Mesothelial cell of epicardium (in vitro differentiated cells): Measurements from ENCODE around the gene SYNE2. TPM values are rescaled to one million over a fixed set of nuclear protein-coding genes. Genes with fewer than 3 reads are reported as not detected.

Source experiments
- DNase-seq, 2 experiments: peaks; one replicate each; pipeline ENCODE4 v3.0.0; 2021; ENCODE audit warnings: low spot score in 2 of 2; ENCODE audit not compliant: unreplicated experiment in 2 of 2
- H3K27ac Mint-ChIP-seq: 2 replicates; pipeline ENCODE4 v1.8.0; 2021; ENCODE audit warnings: mixed read lengths
- H3K27me3 Mint-ChIP-seq: 2 replicates; pipeline ENCODE4 v1.8.0; 2021; ENCODE audit warnings: low read depth, mixed read lengths
- H3K36me3 Mint-ChIP-seq: 2 replicates; pipeline ENCODE4 v1.8.0; 2021; ENCODE audit warnings: mixed read lengths
- H3K4me1 Mint-ChIP-seq: 2 replicates; pipeline ENCODE4 v1.8.0; 2021; ENCODE audit warnings: mixed read lengths
- H3K4me3 Mint-ChIP-seq: 2 replicates; pipeline ENCODE4 v1.8.0; 2021; ENCODE audit warnings: mild to moderate bottlenecking, moderate library complexity, mixed read lengths
- H3K9me3 Mint-ChIP-seq: 2 replicates; pipeline ENCODE4 v1.8.0; 2021; ENCODE audit warnings: mixed read lengths
- total RNA-seq: library from RNA; stranded (reverse); gene quantifications from 3 replicates; pipeline ENCODE4 v1.2.1, GENCODE V29; 2021
- TF ChIP-seq, protein P1 (sequence below): fragments of 200-600 bp; sonication (generic); IDR thresholded peaks from one replicate; pipeline ENCODE4 v1.5.0; 2021; ENCODE audit warnings: antibody characterized with exemption; ENCODE audit not compliant: unreplicated experiment

SYNE2 gene
- total RNA-seq, 1 donor from 2014 or later, result 87.1 TPM

GRCh38 chr14:64074961-64075612, 222.3 kb downstream of the SYNE2 start:
- Mint-ChIP-seq H3K36me3 (peaks cover 32% of the 10 kb centered on the region), H3K4me3 (no peak overlapping the region), H3K9me3 (no peaks in the 10 kb centered on the region), H3K27ac (no peak overlapping the region), H3K27me3 (no peaks in the 10 kb centered on the region), H3K4me1 (no peaks in the 10 kb centered on the region)
- DNase-seq, result no peak
- TF ChIP-seq, protein P1, sequence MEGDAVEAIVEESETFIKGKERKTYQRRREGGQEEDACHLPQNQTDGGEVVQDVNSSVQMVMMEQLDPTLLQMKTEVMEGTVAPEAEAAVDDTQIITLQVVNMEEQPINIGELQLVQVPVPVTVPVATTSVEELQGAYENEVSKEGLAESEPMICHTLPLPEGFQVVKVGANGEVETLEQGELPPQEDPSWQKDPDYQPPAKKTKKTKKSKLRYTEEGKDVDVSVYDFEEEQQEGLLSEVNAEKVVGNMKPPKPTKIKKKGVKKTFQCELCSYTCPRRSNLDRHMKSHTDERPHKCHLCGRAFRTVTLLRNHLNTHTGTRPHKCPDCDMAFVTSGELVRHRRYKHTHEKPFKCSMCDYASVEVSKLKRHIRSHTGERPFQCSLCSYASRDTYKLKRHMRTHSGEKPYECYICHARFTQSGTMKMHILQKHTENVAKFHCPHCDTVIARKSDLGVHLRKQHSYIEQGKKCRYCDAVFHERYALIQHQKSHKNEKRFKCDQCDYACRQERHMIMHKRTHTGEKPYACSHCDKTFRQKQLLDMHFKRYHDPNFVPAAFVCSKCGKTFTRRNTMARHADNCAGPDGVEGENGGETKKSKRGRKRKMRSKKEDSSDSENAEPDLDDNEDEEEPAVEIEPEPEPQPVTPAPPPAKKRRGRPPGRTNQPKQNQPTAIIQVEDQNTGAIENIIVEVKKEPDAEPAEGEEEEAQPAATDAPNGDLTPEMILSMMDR, result no peak

DNA sequence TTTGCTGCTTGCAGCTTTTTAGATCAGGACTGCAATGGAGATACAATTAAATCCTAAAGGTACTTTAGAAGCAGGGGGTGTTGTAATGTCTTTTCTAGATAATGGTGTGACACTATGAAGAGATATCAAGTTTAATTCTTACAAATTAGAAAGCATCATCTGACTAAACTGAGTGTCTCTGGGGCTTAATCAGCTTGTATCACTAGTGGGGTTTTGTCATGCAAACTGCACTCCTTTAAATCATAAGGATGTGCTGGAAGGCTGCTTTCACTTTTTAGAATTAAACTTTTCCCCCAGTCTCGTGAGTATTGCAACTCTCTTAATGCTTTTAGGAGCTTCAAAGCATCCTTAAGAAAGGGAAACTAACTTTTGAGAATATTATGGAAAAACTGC, 222.8 kb downstream of the SYNE2 start:
- Mint-ChIP-seq H3K27me3 (no peaks in the 10 kb centered on the region), H3K36me3 (peaks cover 37% of the 10 kb centered on the region), H3K4me1 (no peaks in the 10 kb centered on the region), H3K27ac (no peak overlapping the region), H3K4me3 (no peak overlapping the region), H3K9me3 (no peaks in the 10 kb centered on the region)
- TF ChIP-seq, protein P1, result no peak
- no peak for DNase-seq

DNA sequence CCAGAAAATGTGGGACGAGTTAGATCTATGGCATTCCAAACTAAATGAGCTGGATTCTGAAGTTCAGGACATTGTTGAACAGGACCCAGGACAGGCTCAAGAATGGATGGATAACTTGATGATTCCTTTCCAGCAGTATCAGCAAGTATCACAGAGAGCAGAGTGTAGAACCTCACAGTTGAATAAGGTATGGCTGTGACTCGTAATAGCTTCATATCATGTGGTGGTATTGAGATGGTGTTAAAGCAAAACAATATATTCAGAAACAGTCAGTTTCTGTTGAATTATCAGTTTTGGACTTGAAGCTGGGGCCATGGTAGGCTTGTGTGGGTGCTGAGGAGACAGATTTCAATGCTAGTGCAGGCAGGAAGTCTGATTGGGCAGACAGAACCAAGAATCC, 227.6 kb downstream of the SYNE2 start:
- DNase-seq, result no peak
- TF ChIP-seq, protein P1, result no peak

GRCh38 chr14:64081174-64081746, 228.5 kb downstream of the SYNE2 start:
- no peak overlapping the region for H3K27ac Mint-ChIP-seq
- H3K4me1 Mint-ChIP-seq, result no peaks in the 10 kb centered on the region
- no peak overlapping the region for H3K4me3 Mint-ChIP-seq
- H3K9me3 Mint-ChIP-seq, result no peaks in the 10 kb centered on the region
- TF ChIP-seq, protein P1, result no peak
- no peaks in the 10 kb centered on the region for H3K27me3 Mint-ChIP-seq
- H3K36me3 Mint-ChIP-seq, result peaks cover 37% of the 10 kb centered on the region
- DNase-seq, result no peak

More for the DNA sequence above, 227.6 kb downstream of the SYNE2 start:
- Mint-ChIP-seq H3K9me3 (no peaks in the 10 kb centered on the region), H3K36me3 (peaks cover 34% of the 10 kb centered on the region), H3K27ac (no peak overlapping the region), H3K4me3 (no peak overlapping the region), H3K4me1 (no peaks in the 10 kb centered on the region), H3K27me3 (no peaks in the 10 kb centered on the region)

GRCh38 chr14:64082837-64083236, 230.0 kb downstream of the SYNE2 start:
- DNase-seq, result no peak
- Mint-ChIP-seq H3K4me1 (no peaks in the 10 kb centered on the region), H3K27ac (no peak overlapping the region), H3K36me3 (peaks cover 39% of the 10 kb centered on the region), H3K9me3 (no peaks in the 10 kb centered on the region), H3K27me3 (no peaks in the 10 kb centered on the region), H3K4me3 (no peak overlapping the region)
- TF ChIP-seq, protein P1, result no peak
